ENCODE measurements around the gene TRIM65. TPM values are rescaled to one million over a fixed set of nuclear protein-coding genes. Genes with fewer than 3 reads are reported as not detected.
A peak's percentile ranks its signal among the peaks of the same experiment; 100 is the strongest.

TRIM65 gene
- total RNA-seq, 2 experiments from 2014 or later = 9.9 to 11.7 TPM

DNA sequence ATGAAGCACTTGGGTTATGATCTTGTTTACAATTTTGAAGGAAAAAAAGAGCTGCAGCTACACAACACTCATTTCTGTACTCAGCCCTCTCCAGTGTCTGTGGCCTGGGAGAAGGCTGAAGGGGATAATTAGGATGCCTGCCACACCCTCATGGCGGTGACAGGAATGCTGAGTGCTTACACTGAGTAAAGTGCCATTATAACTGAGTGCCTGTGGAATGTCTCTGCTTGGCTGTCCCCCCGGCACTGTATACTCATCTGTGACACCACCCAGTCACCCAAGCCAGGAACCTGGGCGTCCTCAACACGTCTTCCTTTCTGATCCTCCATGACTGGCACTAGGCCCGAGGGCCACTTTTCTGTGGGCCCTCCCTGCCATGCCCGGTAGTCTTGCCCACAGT, 11.4 kb upstream of the TRIM65 start:
- intact Hi-C loops (cut with DNase I, micrococcal nuclease) = loop anchor here (5.0 to 10.0 kb wide), 3 partner anchors 243 to 387 kb away; partner anchors contain the start of genes RECQL5 (in 1 of the 2) and SAP30BP (in 1 of the 2)
- H3K9me3 Mint-ChIP-seq = no peaks in the 10 kb centered on the region
- peaks cover 4% of the 10 kb centered on the region for H3K36me3 Mint-ChIP-seq (ENCODE audit: low read depth)
- Histone ChIP-seq H3K27ac (ENCODE audit: low read depth in 1 of 2, low read length in 2 of 2) (no peak overlapping the region), H3K4me1 (ENCODE audit: insufficient read depth, low read length) (peaks cover 28% of the 10 kb centered on the region), H3K36me3 (ENCODE audit: insufficient read depth, low read length) (no peaks in the 10 kb centered on the region), H3K4me3 (ENCODE audit: low read length) (no peak overlapping the region), H3K27me3 (ENCODE audit: control insufficient read depth in 1 of 2, insufficient read depth in 2 of 2, low read length in 2 of 2) (no peaks in the 10 kb centered on the region), H3K9me3 (ENCODE audit: control insufficient read depth in 1 of 2, insufficient read depth in 1 of 2, low read length in 2 of 2) (no peaks in the 10 kb centered on the region)
- H3K27me3 Mint-ChIP-seq = no peaks in the 10 kb centered on the region
- ChIA-PET CTCF (no interaction called here), POLR2A (no interaction called here)
- ATAC-seq (ENCODE audit: poor library complexity) (no peak), DNase-seq (no peak)
- H3K4me1 Mint-ChIP-seq (ENCODE audit: low read depth) = no peaks in the 10 kb centered on the region
- no peak overlapping the region for H3K27ac Mint-ChIP-seq
- TF ChIP-seq, protein P1, sequence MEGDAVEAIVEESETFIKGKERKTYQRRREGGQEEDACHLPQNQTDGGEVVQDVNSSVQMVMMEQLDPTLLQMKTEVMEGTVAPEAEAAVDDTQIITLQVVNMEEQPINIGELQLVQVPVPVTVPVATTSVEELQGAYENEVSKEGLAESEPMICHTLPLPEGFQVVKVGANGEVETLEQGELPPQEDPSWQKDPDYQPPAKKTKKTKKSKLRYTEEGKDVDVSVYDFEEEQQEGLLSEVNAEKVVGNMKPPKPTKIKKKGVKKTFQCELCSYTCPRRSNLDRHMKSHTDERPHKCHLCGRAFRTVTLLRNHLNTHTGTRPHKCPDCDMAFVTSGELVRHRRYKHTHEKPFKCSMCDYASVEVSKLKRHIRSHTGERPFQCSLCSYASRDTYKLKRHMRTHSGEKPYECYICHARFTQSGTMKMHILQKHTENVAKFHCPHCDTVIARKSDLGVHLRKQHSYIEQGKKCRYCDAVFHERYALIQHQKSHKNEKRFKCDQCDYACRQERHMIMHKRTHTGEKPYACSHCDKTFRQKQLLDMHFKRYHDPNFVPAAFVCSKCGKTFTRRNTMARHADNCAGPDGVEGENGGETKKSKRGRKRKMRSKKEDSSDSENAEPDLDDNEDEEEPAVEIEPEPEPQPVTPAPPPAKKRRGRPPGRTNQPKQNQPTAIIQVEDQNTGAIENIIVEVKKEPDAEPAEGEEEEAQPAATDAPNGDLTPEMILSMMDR (IDR thresholded peaks at IDR 0.05) = no peak
- no peak overlapping the region for H3K4me3 Mint-ChIP-seq

- Mint-ChIP-seq H3K36me3 (ENCODE audit: low read depth) (peaks cover 13% of the 10 kb centered on the region), H3K27ac (peak overlapping the region; percentile 56), H3K4me1 (ENCODE audit: low read depth) (no peaks in the 10 kb centered on the region), H3K9me3 (no peaks in the 10 kb centered on the region), H3K4me3 (peak overlapping the region; percentile 69), H3K27me3 (no peaks in the 10 kb centered on the region)
- Histone ChIP-seq H3K4me3 (ENCODE audit: low read length) (no peak overlapping the region), H3K9me3 (ENCODE audit: control insufficient read depth in 1 of 2, insufficient read depth in 1 of 2, low read length in 2 of 2) (no peaks in the 10 kb centered on the region), H3K36me3 (ENCODE audit: insufficient read depth, low read length) (peaks cover 12% of the 10 kb centered on the region), H3K4me1 (ENCODE audit: insufficient read depth, low read length) (peaks cover 28% of the 10 kb centered on the region), H3K27me3 (ENCODE audit: control insufficient read depth in 1 of 2, insufficient read depth in 2 of 2, low read length in 2 of 2) (no peaks in the 10 kb centered on the region), H3K27ac (ENCODE audit: low read depth in 1 of 2, low read length in 2 of 2) (no peak overlapping the region)
- DNase-seq (no peak), ATAC-seq (ENCODE audit: poor library complexity) (no peak)
- TF ChIP-seq, protein P1 (IDR thresholded peaks at IDR 0.05) = no peak
- POLR2A ChIA-PET = interaction anchor here (0.8 to 4.5 kb wide), 4 partner anchors 29 to 95 kb away, joined by 3 to 44 read pairs (median 4); partner anchors contain the start of genes CDK3 and WBP2
- intact Hi-C loops (cut with DNase I, micrococcal nuclease) = loop anchor here (2.0 to 10.0 kb wide), 4 partner anchors 198 to 388 kb away; partner anchors contain the start of genes RECQL5 (in 1 of the 2) and SAP30BP (in 1 of the 2)
- CTCF ChIA-PET = interaction anchor here (0.7 to 1.3 kb wide), 3 partner anchors 10 to 108 kb away, joined by 3 to 13 read pairs (median 6); partner anchors contain the start of gene TRIM65
Measured at GRCh38 chr17:75906143-75906884, 9.6 kb upstream of the TRIM65 start.

GRCh38 chr17:75904749-75905521, 8.2 kb upstream of the TRIM65 start, which contains the start of gene MRPL38:
Gene MRPL38 (minus strand): TSS chr17:75904884. CDS start chr17:75904875, 9 bp downstream.
- Histone ChIP-seq H3K36me3 (ENCODE audit: insufficient read depth, low read length) (peaks cover 23% of the 10 kb centered on the region), H3K4me3 (ENCODE audit: low read length) (peak within 1 kb of the TSS; percentile 82), H3K27ac (ENCODE audit: low read depth in 1 of 2, low read length in 2 of 2) (peak within 1 kb of the TSS; percentile 73 to 76), H3K4me1 (ENCODE audit: insufficient read depth, low read length) (peaks cover 25% of the 10 kb centered on the region), H3K9me3 (ENCODE audit: control insufficient read depth in 1 of 2, insufficient read depth in 1 of 2, low read length in 2 of 2) (no peaks in the 10 kb centered on the region), H3K27me3 (ENCODE audit: control insufficient read depth in 1 of 2, insufficient read depth in 2 of 2, low read length in 2 of 2) (no peaks in the 10 kb centered on the region)
- Mint-ChIP-seq H3K4me1 (ENCODE audit: low read depth) (no peaks in the 10 kb centered on the region), H3K27me3 (no peaks in the 10 kb centered on the region), H3K4me3 (peak within 1 kb of the TSS; percentile 94), H3K36me3 (ENCODE audit: low read depth) (peaks cover 24% of the 10 kb centered on the region), H3K27ac (peak within 1 kb of the TSS; percentile 85), H3K9me3 (no peaks in the 10 kb centered on the region)
- CTCF ChIA-PET = interaction anchor here (0.7 to 1.8 kb wide), 7 partner anchors 9 to 151 kb away, joined by 3 to 13 read pairs (median 5); partner anchors contain the start of genes TRIM65 and WBP2
- POLR2A ChIA-PET = interaction anchor here (0.6 to 4.5 kb wide), 10 partner anchors 8 to 125 kb away, joined by 3 to 44 read pairs (median 4); partner anchors contain the start of genes CDK3, FBF1, TRIM47 and TRIM65
- peak; percentile 95 for ATAC-seq (ENCODE audit: poor library complexity)
- peak; percentile 82 to 97 (median 92) for DNase-seq
- TF ChIP-seq, protein P1 (IDR thresholded peaks at IDR 0.05) = peak; percentile 99
- intact Hi-C loops (cut with DNase I, micrococcal nuclease) = loop anchor here (1.0 to 10.0 kb wide), 10 partner anchors 34 to 394 kb away; partner anchors contain the start of genes ACOX1 (in 1 of the 2), RECQL5 (in 1 of the 2), SAP30BP (in 1 of the 2) and TEN1 (in 1 of the 2)
